ENCODE results near the gene SLC48A1.
"Not testable (repeated sequence)": the region's sequence is repeated elsewhere in the genome, so short reads cannot be mapped to it uniquely, and the experiment has no call there.

SLC48A1 gene

DNA sequence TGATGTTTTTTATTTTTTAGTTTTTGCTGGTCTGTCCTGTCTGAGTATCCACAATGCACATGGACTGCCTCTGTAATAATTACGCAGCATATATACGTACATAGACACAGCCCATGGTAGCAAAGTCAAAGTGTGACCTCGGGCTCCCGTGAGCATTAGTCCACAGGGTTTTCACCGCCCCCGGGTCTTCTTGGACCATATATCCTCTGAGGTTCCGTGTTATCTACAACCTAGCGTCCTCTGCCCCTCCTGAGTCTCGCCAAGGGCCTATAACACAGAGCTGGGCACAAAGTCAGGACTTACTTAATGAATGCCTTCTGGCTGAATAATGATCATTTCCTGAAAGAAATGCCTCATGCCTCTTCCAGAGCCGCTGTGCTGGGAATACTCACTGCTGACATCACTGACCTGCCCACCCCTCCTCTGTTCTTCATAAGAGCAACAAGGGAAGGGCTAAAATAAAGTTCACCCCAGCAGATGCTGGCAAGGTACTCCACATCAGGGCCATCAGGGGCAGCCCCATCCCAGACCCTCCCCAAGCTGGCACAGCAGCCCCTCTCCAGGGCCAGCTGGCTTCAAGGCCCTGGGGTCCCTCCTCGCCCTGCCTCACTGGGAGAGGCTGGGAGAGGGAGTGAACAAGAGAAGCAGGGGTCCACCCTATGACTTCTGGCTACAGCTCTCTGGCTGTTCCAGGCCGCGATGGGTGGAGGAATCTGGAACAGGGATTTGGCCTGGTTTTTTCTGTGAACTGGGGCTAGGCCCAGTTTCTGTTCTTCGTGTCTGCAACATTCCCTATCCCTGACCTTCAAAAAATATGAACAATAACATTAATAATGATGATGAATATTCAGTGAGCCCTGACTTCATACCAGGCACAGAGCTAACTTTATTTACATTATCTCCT lies 38.8 kb downstream of the SLC48A1 start:
- no peak for DNase-seq (ENCODE audit: low read depth)

GRCh38 chr12:47812797-47813510 lies 39.9 kb downstream of the SLC48A1 start:
- DNase-seq (ENCODE audit: low read depth), result peak; percentile 29

DNA sequence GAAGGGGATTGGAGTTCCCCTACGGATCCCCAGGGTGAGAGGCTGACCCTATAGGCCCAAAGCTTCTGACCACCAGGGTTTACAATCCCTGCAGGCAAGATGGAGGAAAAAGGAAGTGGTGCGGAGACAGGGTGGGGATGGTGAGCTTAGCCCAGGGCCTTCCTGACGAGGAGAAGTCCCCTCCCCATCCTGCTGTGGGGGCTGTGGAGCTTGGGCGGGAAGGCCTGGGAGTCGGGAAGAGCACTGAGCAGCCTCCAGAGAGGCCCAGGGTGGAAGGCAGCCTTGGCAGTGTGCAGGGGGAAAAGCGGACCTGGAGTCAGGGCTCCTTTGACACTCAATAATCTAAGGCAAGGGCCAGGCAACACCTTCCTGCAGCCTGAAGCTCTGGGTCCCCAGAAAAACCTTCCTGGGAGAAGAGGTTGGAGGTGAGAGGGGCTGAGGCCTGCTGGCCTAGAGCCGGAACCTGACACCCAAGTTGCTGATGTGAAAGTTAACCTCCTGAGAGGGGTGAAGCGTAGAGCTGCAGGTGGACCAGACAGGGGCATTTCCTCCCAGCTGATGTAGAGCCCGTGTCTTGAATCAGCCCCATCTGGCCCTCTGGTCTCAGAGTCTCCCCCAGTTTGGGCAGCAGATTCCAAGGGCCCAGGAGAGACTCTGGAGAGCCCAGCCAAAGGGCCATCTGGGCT lies 40.6 kb downstream of the SLC48A1 start:
- no peak for DNase-seq (ENCODE audit: low read depth)

GRCh38 chr12:47814539-47815170 lies 41.6 kb downstream of the SLC48A1 start:
- no peak for DNase-seq (ENCODE audit: low read depth)

- not testable (repeated sequence) for DNase-seq (ENCODE audit: low read depth)
Observed at GRCh38 chr12:47815447-47815846, 42.4 kb downstream of the SLC48A1 start.

DNA sequence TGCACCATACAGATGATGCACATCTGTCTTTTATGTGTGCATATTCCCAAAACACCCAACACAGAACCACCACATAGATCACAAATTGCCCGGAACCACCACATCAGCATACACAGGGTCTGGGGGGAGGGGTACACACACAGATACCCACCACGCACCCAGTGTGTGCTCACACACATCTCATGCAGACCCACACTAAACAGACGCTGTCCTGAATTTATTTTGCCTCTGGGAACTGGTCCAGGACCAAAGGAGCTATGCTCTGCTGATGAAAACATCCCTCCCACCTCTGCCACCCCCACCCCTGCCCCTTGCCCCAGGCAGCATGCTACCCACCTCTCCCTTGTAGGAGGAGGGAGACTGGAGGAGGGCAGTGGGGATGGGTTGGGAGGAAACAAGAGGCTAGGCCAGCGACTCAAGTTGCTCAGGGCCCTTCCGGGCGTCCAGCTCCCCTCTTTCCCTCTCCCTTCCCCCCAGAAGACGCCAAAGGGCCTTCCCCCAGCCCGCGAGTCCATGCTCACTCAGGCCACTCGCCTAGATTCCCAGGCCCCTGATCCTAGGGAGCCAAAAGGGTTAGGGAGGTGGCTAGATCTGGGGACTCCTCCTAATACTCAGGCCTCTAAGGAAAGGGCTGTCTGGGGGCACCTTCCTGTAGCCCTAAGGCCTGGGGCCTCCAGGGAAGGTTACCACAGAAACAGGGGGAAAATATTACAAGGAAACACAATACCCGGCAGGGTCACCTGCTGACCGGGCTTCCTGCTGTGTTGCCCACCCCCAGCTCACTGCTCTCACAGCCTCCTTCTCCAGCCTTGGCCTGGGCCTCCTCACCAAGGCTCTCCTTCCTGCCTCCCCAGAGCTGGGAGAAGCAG lies 43.6 kb downstream of the SLC48A1 start:
- DNase-seq (ENCODE audit: low read depth), result no peak

DNA sequence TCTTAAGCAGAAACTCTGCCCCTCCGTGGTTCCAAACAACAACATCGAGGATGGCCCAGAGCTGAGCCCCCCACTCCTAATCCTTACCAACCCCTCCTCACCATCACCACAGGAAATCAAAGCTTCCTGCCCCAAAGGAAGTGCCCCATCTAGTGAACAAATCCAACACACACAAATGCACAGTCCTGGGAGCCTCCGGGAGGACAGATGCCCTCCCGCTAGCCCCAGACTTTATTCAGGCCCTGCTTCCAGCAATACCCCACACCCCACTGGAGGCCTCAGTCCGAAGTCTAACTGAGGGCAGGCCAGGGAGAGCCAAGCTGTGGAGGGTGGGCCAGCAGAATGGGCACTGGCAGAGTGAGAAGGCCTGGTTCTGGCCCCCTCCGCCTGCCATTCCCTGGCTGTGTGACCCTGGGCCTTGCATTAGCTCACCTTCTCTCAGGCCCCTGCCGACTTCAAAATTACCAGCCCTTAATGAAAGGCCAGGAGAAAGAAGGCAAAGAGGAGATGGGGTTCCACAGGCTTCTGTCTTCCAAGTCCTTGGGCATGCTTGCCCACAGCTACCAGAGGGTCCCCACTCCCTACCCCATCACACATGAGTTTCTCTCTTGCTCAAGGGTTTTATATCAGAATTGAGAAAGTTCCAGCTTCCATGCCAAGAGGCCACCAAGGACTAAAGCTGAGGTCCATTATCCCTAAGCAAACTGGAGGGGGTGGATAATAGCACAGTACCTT lies 44.4 kb downstream of the SLC48A1 start:
- DNase-seq (ENCODE audit: low read depth), result no peak

- no peak for DNase-seq (ENCODE audit: low read depth)
Observed at GRCh38 chr12:47818007-47818376, 45.0 kb downstream of the SLC48A1 start.

GRCh38 chr12:47818467-47819137 lies 45.6 kb downstream of the SLC48A1 start:
- DNase-seq (ENCODE audit: low read depth), result no peak

DNA sequence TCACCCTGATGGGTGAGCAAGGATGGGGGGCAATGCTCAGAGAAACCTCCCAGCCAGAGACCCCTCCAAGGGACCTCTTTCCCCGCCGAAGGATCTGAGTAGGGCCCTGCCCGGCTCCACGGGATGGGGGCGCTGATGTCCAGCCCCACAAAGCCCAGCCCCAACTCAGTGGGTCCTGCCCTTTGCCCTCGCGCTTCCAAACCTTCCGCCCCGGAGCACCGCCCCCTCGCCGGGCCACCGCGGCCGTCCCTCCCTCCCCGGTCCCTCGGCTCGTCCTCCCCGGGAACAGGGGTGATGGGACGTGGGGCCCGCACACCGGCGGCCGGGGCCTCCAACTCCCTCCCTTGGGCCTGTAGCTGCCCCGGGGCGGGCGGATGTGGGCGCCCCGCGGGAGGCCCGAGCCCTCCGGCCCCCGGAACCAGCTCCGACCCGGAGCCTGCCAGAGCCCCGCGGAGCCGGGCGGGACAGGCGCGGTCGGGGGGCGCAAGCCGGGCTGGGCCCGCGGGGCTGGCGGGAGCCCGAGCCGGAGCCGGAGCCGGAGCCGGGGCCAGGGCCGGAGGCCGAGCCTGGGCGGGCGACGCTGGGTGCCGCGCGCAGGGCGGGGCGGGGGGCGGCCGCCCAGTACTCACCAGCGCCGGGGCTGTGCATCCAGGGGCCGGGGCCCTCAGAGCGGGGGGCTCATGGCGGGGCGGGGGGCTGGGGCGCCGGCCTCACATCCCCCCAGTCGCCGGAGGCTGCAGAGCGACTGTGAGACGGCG lies 46.3 kb downstream of the SLC48A1 start:
- DNase-seq (ENCODE audit: low read depth), result no peak

GRCh38 chr12:47819896-47820630 lies 47.0 kb downstream of the SLC48A1 start, which contains the start of gene HDAC7:
TSS of gene HDAC7 (minus strand) at chr12:47819903. CDS start at chr12:47819785, 118 bp downstream.
- no peak for DNase-seq (ENCODE audit: low read depth)

DNA sequence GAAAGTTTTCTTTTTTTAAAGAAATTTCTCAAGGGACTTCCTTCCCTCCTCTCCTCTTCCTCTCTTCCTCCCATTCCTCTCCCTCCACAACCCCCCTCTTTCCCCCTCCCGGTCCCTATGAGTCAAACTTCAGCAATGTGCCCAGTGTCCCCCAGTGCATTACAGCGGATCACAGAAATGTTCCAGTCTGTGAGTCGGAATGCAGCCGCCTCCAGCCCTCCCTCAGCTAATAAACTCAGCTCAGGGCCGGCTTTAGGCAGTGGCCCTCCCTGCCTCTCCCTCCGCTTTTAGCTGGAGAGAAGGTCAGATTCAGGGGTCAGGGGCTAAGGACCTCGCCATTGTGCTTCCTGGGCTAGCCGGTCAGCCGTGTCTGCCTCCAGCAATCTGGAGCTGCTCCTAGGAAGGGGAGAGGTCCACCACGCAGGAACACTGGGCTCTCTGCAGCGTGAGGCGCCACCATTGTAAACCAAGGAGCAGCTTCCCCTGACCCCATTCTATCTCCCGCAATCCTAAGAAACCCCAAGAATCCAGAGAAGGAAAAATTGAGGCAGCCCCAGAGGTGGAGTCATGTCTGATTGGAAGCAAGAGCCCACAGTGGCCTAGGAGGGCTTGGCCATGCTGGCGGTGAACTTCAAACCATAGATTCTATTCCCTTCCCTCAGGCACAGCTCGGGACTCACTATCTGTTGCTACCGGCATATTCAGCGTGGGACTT lies 47.8 kb downstream of the SLC48A1 start:
- DNase-seq (ENCODE audit: low read depth), result peak; percentile 96

- DNase-seq (ENCODE audit: low read depth), result no peak
Observed at GRCh38 chr12:47821346-47821706, 48.3 kb downstream of the SLC48A1 start.

GRCh38 chr12:47822401-47822800 lies 49.4 kb downstream of the SLC48A1 start:
- no peak for DNase-seq (ENCODE audit: low read depth)

GRCh38 chr12:47822863-47823262 lies 49.8 kb downstream of the SLC48A1 start:
- no peak for DNase-seq (ENCODE audit: low read depth)

DNA sequence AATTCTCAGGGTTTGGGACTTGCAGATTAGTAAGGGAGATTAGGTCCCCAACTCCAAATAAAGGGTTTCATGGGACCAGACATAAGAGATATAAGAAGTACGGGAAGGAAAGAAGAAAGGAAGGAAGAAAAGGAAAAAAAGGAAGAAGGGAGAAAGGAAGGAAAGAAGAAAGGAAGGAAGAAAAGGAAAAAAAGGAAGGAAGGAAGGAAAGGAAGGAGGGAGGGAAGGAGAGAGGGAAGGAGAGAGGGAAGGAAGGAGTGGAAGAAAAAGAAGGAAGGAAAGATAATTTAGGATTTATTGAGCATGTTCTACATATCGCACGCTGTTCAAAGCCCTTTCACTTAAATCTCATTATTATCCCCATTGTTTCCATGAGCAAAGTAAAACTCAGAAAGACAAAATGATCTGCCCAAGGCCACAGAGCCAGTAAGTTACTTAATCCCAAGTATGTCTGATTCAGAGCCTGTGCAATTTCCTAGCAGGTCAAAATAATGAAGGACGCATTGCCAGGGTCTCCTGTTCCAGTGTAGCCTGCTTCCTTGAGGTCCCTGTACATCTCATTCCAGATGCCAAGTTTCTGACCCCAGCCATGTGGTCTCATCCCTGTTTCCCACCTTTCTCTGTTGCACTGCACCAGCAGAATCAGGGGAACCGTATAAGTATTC lies 50.5 kb downstream of the SLC48A1 start:
- no peak for DNase-seq (ENCODE audit: low read depth)

GRCh38 chr12:47824198-47824597 lies 51.2 kb downstream of the SLC48A1 start:
- DNase-seq (ENCODE audit: low read depth), result no peak

Data from HS-27A (cell line).